Skeletal muscle tissue (tissue), 4 donors: ENCODE results near the gene SLC22A15. TPM values are rescaled to one million over a fixed set of nuclear protein-coding genes. Genes with fewer than 3 reads are reported as not detected.
A peak's percentile ranks its signal among the peaks of the same experiment; 100 is the strongest.

ENCODE experiments used
- H3K27ac ChIP-seq: one replicate; pipeline ENCODE4 v1.7.0; 2013; ENCODE audit warnings: mild to moderate bottlenecking, low read depth, low read length, inconsistent platforms
- H3K27me3 ChIP-seq, 3 donors: one replicate each; pipeline ENCODE4 v1.7.0; 2013; ENCODE audit warnings: low read length in 3 of 3; ENCODE audit not compliant: control insufficient read depth in 3 of 3, insufficient read depth in 3 of 3
- H3K36me3 ChIP-seq, 3 donors: one replicate each; pipeline ENCODE4 v1.7.0; 2013; ENCODE audit warnings: low read length in 3 of 3; ENCODE audit not compliant: control insufficient read depth in 3 of 3, insufficient read depth in 3 of 3
- H3K4me1 ChIP-seq, 3 donors: one replicate each; pipeline ENCODE4 v1.7.0; 2013; ENCODE audit warnings: low read length in 3 of 3, mild to moderate bottlenecking in 3 of 3; ENCODE audit not compliant: control insufficient read depth in 3 of 3, insufficient read depth in 3 of 3
- H3K4me3 ChIP-seq, 3 donors: one replicate each; pipeline ENCODE4 v1.7.0; 2013; ENCODE audit warnings: low read length in 3 of 3
- H3K9ac ChIP-seq, 3 donors: one replicate each; pipeline ENCODE4 v1.7.0; 2013; ENCODE audit warnings: low read length in 3 of 3, mild to moderate bottlenecking in 3 of 3, moderate library complexity in 2 of 3, low read depth in 1 of 3
- H3K9me3 ChIP-seq, 3 donors: one replicate each; pipeline ENCODE4 v1.7.0; 2013; ENCODE audit warnings: low read length in 3 of 3; ENCODE audit not compliant: control insufficient read depth in 3 of 3
- total RNA-seq: library from RNA; depleted of rRNA; stranded (reverse); fragments of >200 nt; gene quantifications from one replicate; pipeline ENCODE4 v1.2.3, GENCODE V29; 2014
- donor health status: Osteomylitis.

Gene SLC22A15
- total RNA-seq: under 0.01 TPM

DNA sequence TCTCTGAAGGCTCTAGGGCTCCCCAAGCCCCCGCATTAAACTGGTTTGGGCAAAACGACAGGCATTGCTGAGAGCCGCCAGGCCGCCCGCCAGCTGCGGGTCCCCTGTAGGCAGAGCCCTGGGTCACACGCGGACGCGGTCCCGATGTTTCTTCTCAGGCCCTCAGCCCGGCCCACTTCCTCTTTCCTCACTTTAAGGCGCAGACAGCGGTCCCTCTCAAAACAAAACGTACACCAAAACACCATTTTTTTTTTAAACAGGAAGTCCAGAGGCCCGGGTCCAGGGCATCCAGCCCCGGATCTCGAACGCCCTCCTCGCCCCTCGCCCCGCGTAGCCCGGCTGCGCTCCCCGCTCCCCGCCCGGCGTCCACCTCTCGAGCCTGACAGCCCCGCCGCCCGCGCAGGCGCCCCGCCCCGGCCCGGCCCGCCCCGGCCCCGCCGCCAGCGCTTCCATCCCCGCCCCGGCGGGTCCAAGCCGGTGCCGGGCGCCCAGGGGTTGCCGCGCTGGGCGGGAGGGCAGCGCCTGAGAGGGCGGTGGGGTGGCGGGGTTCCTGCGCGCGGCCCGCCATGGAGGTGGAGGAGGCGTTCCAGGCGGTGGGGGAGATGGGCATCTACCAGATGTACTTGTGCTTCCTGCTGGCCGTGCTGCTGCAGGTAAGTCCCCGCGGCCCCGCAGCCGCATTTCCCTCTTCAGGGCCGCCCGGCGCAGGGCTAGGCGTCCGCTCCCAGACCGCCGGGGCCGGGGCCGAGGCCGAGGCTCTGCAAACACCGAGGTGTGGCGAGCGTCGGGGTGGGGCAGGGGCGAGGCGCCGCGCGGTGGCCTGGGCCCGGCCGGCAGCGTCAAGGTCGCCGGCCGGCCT lies at the start of gene SLC22A15:
SLC22A15 (plus strand) TSS at position 452 of the 859 bp plus-strand sequence; CDS start at position 567, 115 bp downstream.
- peaks cover 0 to 2% (median 0%) of the 10 kb centered on the region in 3 donors for H3K9me3 ChIP-seq
- H3K27me3 ChIP-seq: peaks cover 0 to 25% (median 24%) of the 10 kb centered on the region in 3 donors
- peaks cover 0 to 3% (median 3%) of the 10 kb centered on the region in 3 donors for H3K4me1 ChIP-seq
- no peaks in the 10 kb centered on the region for H3K36me3 ChIP-seq
- H3K9ac ChIP-seq: peak within 1 kb of the TSS in 2 of 3 donors; percentile 21 to 65
- no peak within 1 kb of the TSS for H3K27ac ChIP-seq
- H3K4me3 ChIP-seq: peak within 1 kb of the TSS; percentile 53 to 57 (median 55)

DNA sequence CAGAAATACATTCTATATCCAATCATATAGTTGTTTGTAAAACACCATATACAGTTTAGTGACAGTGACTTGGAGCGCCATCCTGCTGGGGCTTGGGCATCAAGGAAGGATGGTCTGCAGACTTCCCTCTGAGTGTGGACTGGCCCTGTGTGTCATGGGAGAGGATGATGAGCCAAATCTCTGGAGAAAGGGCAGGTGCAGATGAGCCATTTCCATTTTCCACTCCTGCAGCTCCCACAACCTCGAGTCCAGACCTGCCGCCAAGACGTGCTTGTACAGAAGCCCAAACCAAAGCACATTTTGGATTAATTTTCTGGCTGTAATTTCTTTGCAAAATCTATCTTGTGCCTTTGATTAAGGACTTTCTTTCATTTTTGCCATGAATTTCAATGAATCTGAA lies 48.3 kb upstream of the SLC22A15 start:
- no peaks in the 10 kb centered on the region for H3K9me3 ChIP-seq
- no peak overlapping the region for H3K27ac ChIP-seq
- H3K9ac ChIP-seq: no peak overlapping the region
- H3K27me3 ChIP-seq: no peaks in the 10 kb centered on the region
- H3K36me3 ChIP-seq: no peaks in the 10 kb centered on the region
- no peaks in the 10 kb centered on the region for H3K4me1 ChIP-seq
- H3K4me3 ChIP-seq: no peak overlapping the region

DNA sequence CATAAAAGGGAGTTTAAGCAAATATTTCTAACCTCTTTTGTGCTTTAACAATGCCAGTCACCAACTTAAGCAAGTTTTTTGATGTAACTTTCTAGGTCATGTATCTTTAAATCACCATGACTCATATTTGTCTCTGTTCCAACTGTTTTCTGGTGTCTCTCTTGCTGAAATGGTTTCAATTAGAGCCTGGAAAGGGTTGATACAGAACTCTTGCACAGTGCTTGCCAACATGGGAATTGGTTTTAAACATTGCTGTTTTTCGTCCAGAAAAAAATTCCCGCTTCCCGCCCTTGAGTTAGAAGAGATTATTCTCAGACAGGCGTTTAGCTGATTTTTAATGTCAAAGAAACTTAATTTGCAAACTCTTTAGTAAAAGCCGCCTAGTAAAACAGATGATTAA lies 46.4 kb upstream of the SLC22A15 start:
- Histone ChIP-seq H3K4me1 (no peaks in the 10 kb centered on the region), H3K9me3 (no peaks in the 10 kb centered on the region), H3K27me3 (no peaks in the 10 kb centered on the region), H3K36me3 (no peaks in the 10 kb centered on the region), H3K9ac (no peak overlapping the region), H3K4me3 (no peak overlapping the region), H3K27ac (no peak overlapping the region)

DNA sequence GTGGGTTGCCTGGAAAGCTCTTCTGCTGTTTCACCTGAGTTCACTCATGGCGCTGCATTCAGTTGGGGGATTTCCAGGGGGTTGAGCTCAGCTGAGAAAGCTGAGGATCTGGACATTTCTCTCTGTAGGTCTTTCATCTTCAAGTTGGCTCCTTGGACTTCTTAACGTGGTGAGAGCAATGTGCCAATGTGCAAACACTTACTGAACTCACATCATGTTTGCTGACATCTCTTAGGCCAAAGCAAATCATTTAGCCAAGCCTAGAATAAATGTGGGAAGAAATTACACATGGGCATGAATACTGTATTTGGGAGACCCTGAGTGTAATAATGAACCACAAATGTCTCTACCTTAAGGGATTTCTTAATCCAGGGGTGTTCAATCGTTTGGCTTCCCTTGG lies 42.7 kb upstream of the SLC22A15 start:
- H3K27me3 ChIP-seq: no peaks in the 10 kb centered on the region
- H3K36me3 ChIP-seq: no peaks in the 10 kb centered on the region
- no peak overlapping the region for H3K9ac ChIP-seq
- no peaks in the 10 kb centered on the region for H3K4me1 ChIP-seq
- H3K9me3 ChIP-seq: no peaks in the 10 kb centered on the region
- H3K4me3 ChIP-seq: no peak overlapping the region
- H3K27ac ChIP-seq: no peak overlapping the region

DNA sequence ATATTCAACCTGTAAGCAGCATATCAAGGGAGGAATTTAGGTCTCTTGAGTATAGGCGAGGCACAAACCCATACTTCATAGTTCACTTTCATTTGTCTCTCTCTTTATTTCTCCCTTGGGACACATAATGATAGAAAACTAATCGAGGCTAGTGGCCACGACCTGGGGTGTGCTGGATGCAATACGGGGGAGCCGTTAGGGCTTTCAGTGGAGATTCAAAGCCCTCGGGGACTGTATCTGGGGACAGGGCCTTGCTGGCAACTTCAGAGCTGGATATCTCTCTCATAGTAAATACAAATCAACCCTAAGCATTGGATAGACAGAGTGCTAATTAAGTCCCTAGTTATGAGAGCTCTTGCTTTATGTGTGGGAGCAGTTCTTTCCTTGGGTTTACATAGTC lies 36.9 kb upstream of the SLC22A15 start:
- Histone ChIP-seq H3K27me3 (no peaks in the 10 kb centered on the region), H3K9ac (no peak overlapping the region), H3K36me3 (no peaks in the 10 kb centered on the region), H3K4me1 (no peaks in the 10 kb centered on the region), H3K4me3 (no peak overlapping the region), H3K27ac (no peak overlapping the region), H3K9me3 (no peaks in the 10 kb centered on the region)

DNA sequence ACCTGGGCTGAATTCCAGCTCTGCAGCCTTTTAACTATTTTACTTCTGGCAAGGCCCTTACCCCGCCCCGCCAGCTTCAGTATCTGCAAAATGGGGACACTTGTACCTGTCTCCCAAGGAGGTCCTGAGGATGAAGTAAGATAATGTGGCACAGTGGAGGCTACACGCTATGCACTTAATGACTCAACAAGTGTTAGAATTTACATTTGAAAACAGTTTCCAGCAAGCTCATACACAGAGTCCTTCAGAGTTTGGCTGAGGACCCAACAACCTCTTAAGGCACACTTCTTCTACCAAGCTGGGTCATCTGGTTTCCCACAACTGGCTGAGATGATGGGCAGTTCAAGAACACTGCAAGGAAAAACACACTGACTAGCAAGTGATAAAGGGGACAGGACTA lies 30.2 kb upstream of the SLC22A15 start:
- no peaks in the 10 kb centered on the region for H3K36me3 ChIP-seq
- H3K27me3 ChIP-seq: no peaks in the 10 kb centered on the region
- no peak overlapping the region for H3K27ac ChIP-seq
- no peak overlapping the region for H3K4me3 ChIP-seq
- H3K9me3 ChIP-seq: no peaks in the 10 kb centered on the region
- no peaks in the 10 kb centered on the region for H3K4me1 ChIP-seq
- no peak overlapping the region for H3K9ac ChIP-seq

DNA sequence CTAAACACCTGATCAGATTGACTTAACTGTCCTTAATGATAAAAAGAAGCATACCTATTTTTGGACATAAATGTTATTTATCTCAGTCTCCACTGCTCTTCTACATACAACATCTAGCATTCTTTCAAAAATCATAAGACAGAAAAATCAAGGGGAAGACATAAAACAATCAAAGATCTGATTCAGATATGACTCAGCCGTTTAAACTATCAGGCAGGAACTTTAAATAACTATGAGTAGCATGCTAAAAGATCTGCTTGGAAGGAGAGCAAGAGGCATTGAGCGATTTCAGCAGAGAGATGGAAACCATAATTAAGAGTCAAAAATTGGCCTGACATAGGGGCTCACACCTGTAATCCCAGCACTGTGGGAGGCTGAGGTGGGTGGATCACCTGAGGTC lies 27.2 kb upstream of the SLC22A15 start:
- H3K9ac ChIP-seq: no peak overlapping the region
- H3K36me3 ChIP-seq: no peaks in the 10 kb centered on the region
- H3K27ac ChIP-seq: no peak overlapping the region
- no peaks in the 10 kb centered on the region for H3K9me3 ChIP-seq
- no peak overlapping the region for H3K4me3 ChIP-seq
- no peaks in the 10 kb centered on the region for H3K27me3 ChIP-seq
- no peaks in the 10 kb centered on the region for H3K4me1 ChIP-seq

DNA sequence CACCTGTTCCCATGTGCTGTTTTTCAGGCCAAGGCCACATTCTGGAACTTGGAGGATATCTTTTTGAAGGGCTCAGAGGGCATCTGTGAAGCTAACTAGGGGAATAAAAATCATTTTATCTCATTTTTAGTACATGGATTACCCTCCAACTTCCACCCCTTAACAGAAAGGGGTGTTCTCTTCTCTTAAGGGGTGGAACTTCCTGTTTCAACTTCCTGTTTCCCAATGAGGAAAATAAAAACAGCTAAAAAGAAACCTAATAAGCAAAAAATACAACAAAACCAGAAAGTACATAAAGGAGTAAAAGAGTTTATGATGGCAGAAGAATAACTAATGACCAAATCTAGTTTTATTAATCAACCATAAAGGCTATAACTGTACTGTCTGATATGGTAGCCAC lies 24.8 kb upstream of the SLC22A15 start:
- H3K9ac ChIP-seq: no peak overlapping the region
- no peaks in the 10 kb centered on the region for H3K36me3 ChIP-seq
- H3K4me1 ChIP-seq: no peaks in the 10 kb centered on the region
- no peak overlapping the region for H3K27ac ChIP-seq
- H3K9me3 ChIP-seq: no peaks in the 10 kb centered on the region
- H3K27me3 ChIP-seq: no peaks in the 10 kb centered on the region
- H3K4me3 ChIP-seq: no peak overlapping the region

DNA sequence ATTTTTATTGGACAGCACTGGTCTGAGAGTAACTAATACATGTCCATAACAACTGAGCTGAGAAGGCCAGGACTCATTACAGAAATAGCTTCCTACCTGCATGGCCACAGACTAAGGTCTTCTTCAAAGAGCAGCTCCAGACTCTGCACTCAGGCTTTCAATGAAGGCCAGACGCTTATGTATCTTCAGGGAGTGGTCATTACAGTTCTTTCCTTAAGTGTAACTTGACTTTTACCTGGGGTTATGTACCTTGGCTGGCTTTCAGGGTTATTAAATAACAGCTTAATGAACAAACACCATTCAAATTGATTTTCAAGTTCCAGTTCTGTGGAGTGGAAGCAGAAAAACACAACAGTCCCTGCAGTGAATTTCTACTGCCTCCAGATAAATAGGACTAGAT lies 23.8 kb upstream of the SLC22A15 start:
- Histone ChIP-seq H3K9ac (no peak overlapping the region), H3K9me3 (no peaks in the 10 kb centered on the region), H3K4me3 (no peak overlapping the region), H3K27me3 (no peaks in the 10 kb centered on the region), H3K36me3 (no peaks in the 10 kb centered on the region), H3K27ac (no peak overlapping the region), H3K4me1 (no peaks in the 10 kb centered on the region)

DNA sequence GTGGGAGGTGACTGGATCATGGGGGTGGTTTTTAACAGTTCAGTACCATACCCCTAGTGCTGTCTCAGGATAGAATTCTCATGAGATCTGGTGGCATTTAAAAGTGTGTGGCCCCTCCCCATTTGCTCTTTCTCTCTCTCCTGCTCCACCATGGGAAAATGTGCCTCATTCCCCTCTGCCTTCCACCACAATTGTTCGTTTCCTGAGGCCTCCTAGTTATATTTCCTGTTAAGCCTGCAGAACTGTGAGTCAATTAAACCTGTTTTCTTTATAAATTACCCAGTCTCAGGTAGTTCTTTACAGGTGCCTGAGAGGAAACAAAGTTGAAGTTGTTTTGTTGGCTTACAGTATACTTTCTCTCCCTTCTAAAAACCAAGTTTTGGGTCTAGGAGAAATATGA lies 23.1 kb upstream of the SLC22A15 start:
- no peaks in the 10 kb centered on the region for H3K36me3 ChIP-seq
- no peaks in the 10 kb centered on the region for H3K4me1 ChIP-seq
- no peak overlapping the region for H3K4me3 ChIP-seq
- H3K9ac ChIP-seq: no peak overlapping the region
- H3K27me3 ChIP-seq: no peaks in the 10 kb centered on the region
- no peaks in the 10 kb centered on the region for H3K9me3 ChIP-seq
- H3K27ac ChIP-seq: no peak overlapping the region
